CD14-positive monocyte (primary cell): ENCODE results near the gene RBMS1. TPM values are rescaled to one million over a fixed set of nuclear protein-coding genes. Genes with fewer than 3 reads are reported as not detected.

Source experiments
- DNase-seq, 3 donors: peaks; one replicate each; pipeline ENCODE4 v3.0.0-alpha.2; 2011 to 2022
- H2AFZ ChIP-seq: 2 replicates; pipeline ENCODE4 v1.6.0; 2012; ENCODE audit warnings: mild to moderate bottlenecking, low read depth, low read length, inconsistent platforms; ENCODE audit not compliant: insufficient read depth, poor library complexity, severe bottlenecking
- H3K27ac ChIP-seq, 2 donors: 1 replicate in 1 of 2; 2 replicates in 1 of 2; pipeline ENCODE4 v1.5.1; 2012 to 2013; ENCODE audit warnings: low read length in 2 of 2, control low read depth in 1 of 2, inconsistent platforms in 1 of 2, low read depth in 1 of 2, mild to moderate bottlenecking in 1 of 2
- H3K27me3 ChIP-seq, 2 donors: one replicate each; pipeline versions ENCODE4 v1.6.0 to v1.6.1; 2011 to 2013; ENCODE audit warnings: low read length in 2 of 2; ENCODE audit not compliant: control insufficient read depth in 2 of 2, insufficient read depth in 2 of 2
- H3K36me3 ChIP-seq, 2 donors: replicated peaks in 1 of 2; 1 replicate in 1 of 2; 2 replicates in 1 of 2; pipeline versions ENCODE4 v1.5.1 to v1.6.1; 2012 to 2013; ENCODE audit warnings: low read length in 2 of 2, control low read depth in 1 of 2, inconsistent platforms in 1 of 2, mild to moderate bottlenecking in 1 of 2; ENCODE audit not compliant: insufficient read depth in 2 of 2, control insufficient read depth in 1 of 2
- H3K4me1 ChIP-seq, 2 donors: 1 replicate in 1 of 2; 2 replicates in 1 of 2; pipeline versions ENCODE4 v1.5.1 to v1.6.1; 2012 to 2013; ENCODE audit warnings: low read length in 2 of 2, control low read depth in 1 of 2, inconsistent platforms in 1 of 2, mild to moderate bottlenecking in 1 of 2, moderate library complexity in 1 of 2; ENCODE audit not compliant: insufficient read depth in 2 of 2, control insufficient read depth in 1 of 2
- H3K4me2 ChIP-seq: replicated peaks from 2 replicates; pipeline ENCODE3; 2012; ENCODE audit warnings: low read length, moderate library complexity, mild to moderate bottlenecking; ENCODE audit not compliant: poor library complexity, severe bottlenecking; ENCODE audit errors: extremely low read depth
- H3K4me3 ChIP-seq, 3 experiments: fragments of 200-600 bp in 1 of 3; sonication (generic) in 1 of 3; replicated peaks in 1 of 3; 1 replicate in 2 of 3; 2 replicates in 1 of 3; pipeline ENCODE4 v1.5.1; 2011 to 2013; ENCODE audit warnings: low read length in 3 of 3, mild to moderate bottlenecking in 3 of 3, control low read depth in 2 of 3, low read depth in 2 of 3, inconsistent platforms in 1 of 3, moderate library complexity in 1 of 3
- H3K79me2 ChIP-seq: 2 replicates; pipeline ENCODE4 v1.6.0; 2012; ENCODE audit warnings: mild to moderate bottlenecking, control low read depth, inconsistent platforms, low read length, moderate library complexity; ENCODE audit not compliant: insufficient read depth
- H3K9ac ChIP-seq: 2 replicates; pipeline ENCODE4 v1.6.0; 2017; ENCODE audit warnings: low read length, mild to moderate bottlenecking; ENCODE audit not compliant: insufficient read depth, poor library complexity, severe bottlenecking
- H3K9me3 ChIP-seq, 2 donors: replicated peaks in 1 of 2; 1 replicate in 1 of 2; 2 replicates in 1 of 2; pipeline versions ENCODE4 v1.5.1 to v1.6.1; 2012 to 2013; ENCODE audit warnings: low read length in 2 of 2, control low read depth in 1 of 2; ENCODE audit not compliant: control insufficient read depth in 1 of 2, insufficient read depth in 1 of 2
- H4K20me1 ChIP-seq: 2 replicates; pipeline ENCODE4 v1.6.0; 2012; ENCODE audit warnings: mild to moderate bottlenecking, low read length, control low read depth, moderate library complexity; ENCODE audit not compliant: insufficient read depth
- H3K27ac Mint-ChIP-seq, 7 donors: one replicate each; pipeline ENCODE4 v1.8.0; 2020; ENCODE audit warnings: mild to moderate bottlenecking in 7 of 7, mixed read lengths in 7 of 7, moderate library complexity in 6 of 7, inconsistent platforms in 2 of 7
- H3K27me3 Mint-ChIP-seq, 3 donors: one replicate each; pipeline ENCODE4 v1.8.0; 2021 to 2022; ENCODE audit warnings: low read depth in 3 of 3, mild to moderate bottlenecking in 3 of 3, mixed read lengths in 3 of 3, moderate library complexity in 3 of 3, inconsistent platforms in 1 of 3
- H3K36me3 Mint-ChIP-seq, 2 donors: one replicate each; pipeline ENCODE4 v1.8.0; 2020; ENCODE audit warnings: mixed read lengths in 2 of 2, inconsistent platforms in 1 of 2, mild to moderate bottlenecking in 1 of 2
- H3K4me1 Mint-ChIP-seq: one replicate; pipeline ENCODE4 v1.8.0; 2020; ENCODE audit warnings: mild to moderate bottlenecking, mixed read lengths
- H3K4me3 Mint-ChIP-seq, 2 donors: one replicate each; pipeline ENCODE4 v1.8.0; 2020; ENCODE audit warnings: mild to moderate bottlenecking in 2 of 2, mixed read lengths in 2 of 2, moderate library complexity in 1 of 2
- H3K9me3 Mint-ChIP-seq, 7 donors: one replicate each; pipeline ENCODE4 v1.8.0; 2020 to 2022; ENCODE audit warnings: mixed read lengths in 7 of 7, mild to moderate bottlenecking in 6 of 7, moderate library complexity in 6 of 7, inconsistent platforms in 2 of 7
- CTCF ChIP-seq: fragments of 200-600 bp; IDR thresholded peaks from one replicate; pipeline ENCODE4 v1.8.0; 2022; ENCODE audit warnings: antibody characterized with exemption, mild to moderate bottlenecking
- WGBS: methylation state at CpG from one replicate; pipeline ENCODE4 v1.1.5; 2013; ENCODE audit warnings: missing lambda C conversion rate; ENCODE audit not compliant: insufficient coverage; 5-methylcytosine and 5-hydroxymethylcytosine counted together
- intact Hi-C, 2 donors: fragments of 100-400 bp; cut with micrococcal nuclease; formaldehyde crosslinking; loops; one replicate each; pipeline versions ENCODE4 v1.15.0 to v1.15.1; 2023
- polyA plus RNA-seq, 3 donors: library from polyadenylated mRNA; depleted of rRNA in 1 of 3; unstranded in 2 of 3; stranded (reverse) in 1 of 3; fragments of 300-500 nt in 2 of 3; fragments of >200 nt in 1 of 3; fragmentation: Illumina TruSeq in 2 of 3; gene quantifications; 1 replicate in 2 of 3; 2 replicates in 1 of 3; pipeline ENCODE4 v1.2.3, GENCODE V29; 2012 to 2021

RBMS1 gene
- polyA plus RNA-seq, 3 donors: 88.2 to 91.2 (median 89.4) TPM

- Mint-ChIP-seq H3K36me3 (peaks cover 0 to 4% of the 10 kb centered on the region in 2 donors), H3K27me3 (no peaks in the 10 kb centered on the region), H3K4me3 (no peak overlapping the region), H3K9me3 (peaks cover 0 to 5% (median 2%) of the 10 kb centered on the region in 7 donors), H3K27ac (peak overlapping the region in 1 of 7 donors; percentile 25), H3K4me1 (peaks cover 25% of the 10 kb centered on the region)
- intact Hi-C loops: no loop called here
- Histone ChIP-seq H4K20me1 (no peaks in the 10 kb centered on the region), H3K27me3 (no peaks in the 10 kb centered on the region), H3K27ac (no peak overlapping the region), H3K9me3 (peaks cover 0 to 5% of the 10 kb centered on the region in 2 donors), H3K4me1 (peaks cover 15 to 19% of the 10 kb centered on the region in 2 donors), H2AFZ (no peak overlapping the region), H3K36me3 (no peaks in the 10 kb centered on the region), H3K79me2 (no peaks in the 10 kb centered on the region), H3K4me2 (no peak overlapping the region), H3K9ac (no peak overlapping the region), H3K4me3 (no peak overlapping the region)
- no peak for TF ChIP-seq CTCF
- DNase-seq: peak in 1 of 3 donors; percentile 10
- WGBS: no CpG with 5 or more reads among the region's 1 CpG
Measured at GRCh38 chr2:160431441-160431840, 62.2 kb downstream of the RBMS1 start.

GRCh38 chr2:160430001-160430344, 63.6 kb downstream of the RBMS1 start:
- no peak for DNase-seq
- Histone ChIP-seq H3K9ac (no peak overlapping the region), H3K27me3 (no peaks in the 10 kb centered on the region), H3K79me2 (no peaks in the 10 kb centered on the region), H3K27ac (no peak overlapping the region), H3K4me2 (no peak overlapping the region), H3K9me3 (peaks cover 0 to 5% of the 10 kb centered on the region in 2 donors), H2AFZ (no peak overlapping the region), H3K36me3 (no peaks in the 10 kb centered on the region), H3K4me1 (peaks cover 15 to 19% of the 10 kb centered on the region in 2 donors), H3K4me3 (no peak overlapping the region), H4K20me1 (no peaks in the 10 kb centered on the region)
- Mint-ChIP-seq H3K4me1 (peaks cover 27% of the 10 kb centered on the region), H3K36me3 (peaks cover 0 to 4% of the 10 kb centered on the region in 2 donors), H3K27ac (peak overlapping the region in 1 of 7 donors; percentile 82), H3K9me3 (peaks cover 0 to 5% (median 2%) of the 10 kb centered on the region in 7 donors), H3K4me3 (no peak overlapping the region), H3K27me3 (no peaks in the 10 kb centered on the region)
- intact Hi-C loops: no loop called here
- TF ChIP-seq CTCF: no peak
